OCI-LY7 (cell line): Measurements from ENCODE around the gene ARHGAP45. TPM values are rescaled to one million over a fixed set of nuclear protein-coding genes. Genes with fewer than 3 reads are reported as not detected.

Experiments used
- BruUV-seq: library from RNA; stranded (reverse); fragments of 400-500 nt; replicated peaks from 2 replicates; lab custom pipeline; 2021; lab: Mats Ljungman, UMichigan
- CTCF ChIA-PET: fragments of 300-600 bp; sonication (Branson Sonifier 250); formaldehyde crosslinking; loops from one replicate; lab custom pipeline; 2022; ENCODE audit warnings: antibody characterized with exemption; ENCODE audit not compliant: unreplicated experiment; lab: Charles Lee
- POLR2A ChIA-PET: fragments of 300-600 bp; sonication (Branson Sonifier 250); formaldehyde crosslinking; loops from one replicate; lab custom pipeline; 2022; ENCODE audit warnings: antibody characterized with exemption; lab: Charles Lee
- DNase-seq: peaks from one replicate; pipeline ENCODE4 v3.0.0-alpha.2; 2015; ENCODE audit warnings: low spot score
- H2AFZ ChIP-seq: fragments of 200-600 bp; sonication (generic), shearing (Covaris generic); 2 replicates; pipeline ENCODE4 v1.6.1; 2014; ENCODE audit warnings: mild to moderate bottlenecking, antibody characterized with exemption, low read length, moderate library complexity
- H3K27ac ChIP-seq: fragments of 200-600 bp; sonication (generic); 2 replicates; pipeline ENCODE4 v1.5.1; 2014; ENCODE audit warnings: mixed run types, low read depth, mild to moderate bottlenecking, moderate library complexity, low read length, inconsistent platforms; ENCODE audit not compliant: poor library complexity, severe bottlenecking
- H3K36me3 ChIP-seq: fragments of 200-600 bp; sonication (generic); 2 replicates; pipeline ENCODE4 v1.6.1; 2014; ENCODE audit warnings: mild to moderate bottlenecking, antibody characterized with exemption, low read length, moderate library complexity, mixed read lengths; ENCODE audit not compliant: insufficient read depth
- H3K4me1 ChIP-seq: fragments of 200-600 bp; sonication (generic); 2 replicates; pipeline ENCODE4 v1.5.1; 2014; ENCODE audit warnings: mild to moderate bottlenecking, low read length; ENCODE audit not compliant: insufficient read depth, poor library complexity, severe bottlenecking
- H3K4me2 ChIP-seq: fragments of 200-600 bp; sonication (generic); 2 replicates; pipeline ENCODE4 v1.6.1; 2014; ENCODE audit warnings: mild to moderate bottlenecking, low read length
- H3K4me3 ChIP-seq: fragments of 200-600 bp; sonication (generic); 2 replicates; pipeline ENCODE4 v1.5.1; 2014; ENCODE audit warnings: mild to moderate bottlenecking, low read depth, low read length; ENCODE audit not compliant: poor library complexity, severe bottlenecking
- H3K79me2 ChIP-seq: fragments of 200-600 bp; sonication (generic); 2 replicates; pipeline ENCODE4 v1.6.1; 2016; ENCODE audit warnings: low read depth, mild to moderate bottlenecking, low read length, moderate library complexity, mixed read lengths; ENCODE audit not compliant: insufficient read depth
- H3K9me2 ChIP-seq: fragments of 200-600 bp; sonication (generic); 2 replicates; pipeline ENCODE4 v1.6.1; 2016; ENCODE audit warnings: mild to moderate bottlenecking, low read length, mixed read lengths; ENCODE audit not compliant: insufficient read depth
- H3K9me3 ChIP-seq: fragments of 200-600 bp; sonication (generic); 2 replicates; pipeline ENCODE4 v1.6.1; 2014; ENCODE audit warnings: mild to moderate bottlenecking, mixed run types, low read length, mixed read lengths
- H4K20me1 ChIP-seq: fragments of 200-600 bp; sonication (generic); 2 replicates; pipeline ENCODE4 v1.6.1; 2014; ENCODE audit warnings: mild to moderate bottlenecking, antibody characterized with exemption, low read length, moderate library complexity, mixed read lengths; ENCODE audit not compliant: insufficient read depth
- EZH2phosphoT487 ChIP-seq: fragments of 200-600 bp; sonication (generic); IDR thresholded peaks from 2 replicates; pipeline ENCODE4 v1.6.1; 2018; ENCODE audit warnings: low read depth, borderline replicate concordance, mild to moderate bottlenecking, mixed run types, antibody characterized with exemption, low read length, moderate library complexity, mixed read lengths
- intact Hi-C: fragments of 100-400 bp; cut with micrococcal nuclease; formaldehyde crosslinking; loops from one replicate; pipeline ENCODE4 v1.10.0; 2022; ENCODE audit not compliant: unreplicated experiment
- total RNA-seq, 2 experiments: library from RNA; depleted of rRNA in 1 of 2; stranded (reverse); fragments of >200 nt in 1 of 2; shearing (Covaris generic) in 1 of 2; gene quantifications; 2 replicates each; pipeline ENCODE4 v1.2.3, GENCODE V29; 2014 to 2022
- TF ChIP-seq, protein P1 (sequence below): fragments of 200-600 bp; sonication (generic); conservative IDR thresholded peaks from 2 replicates; pipeline ENCODE4 v1.5.1; 2014; ENCODE audit warnings: mild to moderate bottlenecking, antibody characterized with exemption, low read length, moderate library complexity, mixed read lengths

Gene ARHGAP45
- total RNA-seq, 2 experiments from 2014 or later = 135 to 143 TPM

DNA sequence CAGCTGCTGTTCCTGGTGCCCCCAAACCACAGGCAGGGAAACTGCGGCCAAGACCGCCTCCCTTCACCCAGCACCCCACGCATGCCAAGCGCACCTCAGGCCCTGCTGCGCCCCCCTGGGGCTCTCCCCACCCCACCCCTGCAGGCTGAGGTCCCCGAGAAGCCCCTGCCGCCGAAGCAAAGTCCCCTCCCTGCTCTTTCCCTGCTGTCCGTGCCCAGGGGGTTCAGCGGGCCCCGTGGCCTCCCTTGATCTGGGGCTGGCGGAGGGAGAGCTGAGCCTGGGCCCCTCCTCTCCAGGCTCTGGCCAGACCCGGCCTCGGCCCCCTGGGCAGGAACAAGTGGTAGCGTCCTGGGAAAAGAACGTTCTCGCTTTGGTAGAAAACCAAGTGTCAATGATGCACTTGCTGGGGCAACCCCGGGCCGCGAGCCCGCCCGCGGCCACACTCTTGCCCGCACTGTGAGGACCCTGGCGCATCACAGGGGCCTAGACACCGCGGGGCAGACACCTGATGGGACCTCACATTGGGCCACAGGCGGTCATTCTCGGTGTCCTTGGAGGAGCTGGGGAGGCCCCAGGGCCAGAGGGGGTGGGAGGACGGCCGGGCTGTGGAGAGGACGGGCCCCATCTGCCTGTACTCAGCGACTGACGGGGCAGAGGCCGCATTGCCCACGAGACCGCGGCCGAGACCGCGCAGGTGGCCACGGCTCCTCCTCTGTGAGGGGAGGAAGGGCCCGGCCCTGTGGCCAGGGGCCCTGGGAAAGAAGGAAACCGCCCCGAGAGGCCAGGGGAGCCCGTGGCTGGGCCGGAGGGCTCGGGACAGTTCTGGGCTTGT lies 65.8 kb downstream of the ARHGAP45 start:
- H3K36me3 ChIP-seq = 0 out of 2 replicates have a peak, but pooled peaks cover 3% of the 10 kb centered on the region
- no peaks in the 10 kb centered on the region for H3K79me2 ChIP-seq
- peak overlapping the region; percentile 35; the same call in 1 of the 2 replicates for H2AFZ ChIP-seq
- peak; percentile 38 for DNase-seq
- no peaks in the 10 kb centered on the region for H3K9me2 ChIP-seq
- H3K4me1 ChIP-seq = peaks cover 34% of the 10 kb centered on the region
- ChIA-PET CTCF (interaction anchor here (0.5 kb wide), 1 partner anchor 19 kb away, joined by 12 read pairs; no protein-coding TSS in a partner anchor), POLR2A (no interaction called here)
- BruUV-seq = no TSS peak
- H3K9me3 ChIP-seq = no peaks in the 10 kb centered on the region
- H3K4me2 ChIP-seq = peak overlapping the region; percentile 99
- H3K27ac ChIP-seq = peak overlapping the region; percentile 85
- TF ChIP-seq, protein P1, sequence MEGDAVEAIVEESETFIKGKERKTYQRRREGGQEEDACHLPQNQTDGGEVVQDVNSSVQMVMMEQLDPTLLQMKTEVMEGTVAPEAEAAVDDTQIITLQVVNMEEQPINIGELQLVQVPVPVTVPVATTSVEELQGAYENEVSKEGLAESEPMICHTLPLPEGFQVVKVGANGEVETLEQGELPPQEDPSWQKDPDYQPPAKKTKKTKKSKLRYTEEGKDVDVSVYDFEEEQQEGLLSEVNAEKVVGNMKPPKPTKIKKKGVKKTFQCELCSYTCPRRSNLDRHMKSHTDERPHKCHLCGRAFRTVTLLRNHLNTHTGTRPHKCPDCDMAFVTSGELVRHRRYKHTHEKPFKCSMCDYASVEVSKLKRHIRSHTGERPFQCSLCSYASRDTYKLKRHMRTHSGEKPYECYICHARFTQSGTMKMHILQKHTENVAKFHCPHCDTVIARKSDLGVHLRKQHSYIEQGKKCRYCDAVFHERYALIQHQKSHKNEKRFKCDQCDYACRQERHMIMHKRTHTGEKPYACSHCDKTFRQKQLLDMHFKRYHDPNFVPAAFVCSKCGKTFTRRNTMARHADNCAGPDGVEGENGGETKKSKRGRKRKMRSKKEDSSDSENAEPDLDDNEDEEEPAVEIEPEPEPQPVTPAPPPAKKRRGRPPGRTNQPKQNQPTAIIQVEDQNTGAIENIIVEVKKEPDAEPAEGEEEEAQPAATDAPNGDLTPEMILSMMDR = no peak
- intact Hi-C loops = loop anchor here (2.0 to 5.0 kb wide), 2 partner anchors 40 to 108 kb away; partner anchors contain the start of genes ATP5F1D and SBNO2
- peak overlapping the region; percentile 71 for H3K4me3 ChIP-seq
- H4K20me1 ChIP-seq = no peaks in the 10 kb centered on the region

DNA sequence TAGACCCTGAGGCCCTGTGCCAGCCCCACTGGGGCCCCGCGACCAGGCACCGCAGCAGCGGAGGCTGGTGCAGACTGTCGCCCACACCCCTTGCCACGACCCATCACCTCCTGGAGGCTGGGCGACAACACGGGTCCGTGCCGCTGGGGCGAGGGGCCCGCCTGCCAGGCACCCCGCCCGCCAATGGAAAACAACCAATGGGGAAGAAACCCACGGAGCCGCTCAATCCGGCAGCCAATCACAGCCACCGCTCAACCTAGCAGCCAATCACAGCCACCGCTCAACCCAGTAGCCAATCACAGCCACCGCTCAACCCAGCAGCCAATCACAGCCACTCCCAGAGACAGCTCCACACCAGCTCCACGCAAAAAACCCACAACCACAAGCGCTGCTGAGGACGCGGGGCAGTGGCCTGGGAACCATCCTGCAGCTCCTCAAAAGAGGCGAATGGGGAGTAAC lies 66.5 kb downstream of the ARHGAP45 start:
- no peaks in the 10 kb centered on the region for H3K79me2 ChIP-seq
- H3K4me2 ChIP-seq = peak overlapping the region; percentile 99
- DNase-seq = peak; percentile 93
- CTCF ChIA-PET = interaction anchor here (0.5 kb wide), 1 partner anchor 20 kb away, joined by 12 read pairs; no protein-coding TSS in a partner anchor
- H3K27ac ChIP-seq = peak overlapping the region; percentile 85
- H3K4me3 ChIP-seq = peak overlapping the region; percentile 71
- no peak for TF ChIP-seq EZH2phosphoT487
- TF ChIP-seq, protein P1 = no peak
- H3K9me3 ChIP-seq = no peaks in the 10 kb centered on the region
- no peaks in the 10 kb centered on the region for H3K9me2 ChIP-seq
- no peaks in the 10 kb centered on the region for H3K36me3 ChIP-seq
- intact Hi-C loops = loop anchor here (2.0 to 5.0 kb wide), 2 partner anchors 39 to 107 kb away; partner anchors contain the start of genes ATP5F1D and SBNO2
- peaks cover 34% of the 10 kb centered on the region for H3K4me1 ChIP-seq
- BruUV-seq = no TSS peak
- H2AFZ ChIP-seq = peak overlapping the region; percentile 16; the same call in 1 of the 2 replicates
- POLR2A ChIA-PET = interaction anchor here (0.9 kb wide), 1 partner anchor 66 kb away, joined by 3 read pairs; no protein-coding TSS in a partner anchor
- no peaks in the 10 kb centered on the region for H4K20me1 ChIP-seq
